AG09309 (cell line): ENCODE data around the gene TMEM9.

Source experiments
- DNase-seq: peaks from one replicate; pipeline ENCODE4 v3.0.0-alpha.2; 2010; ENCODE audit warnings: low read depth
- H3K4me3 ChIP-seq: 2 replicates; pipeline ENCODE4 v1.5.1; 2011; ENCODE audit warnings: mild to moderate bottlenecking, low read depth, low read length, moderate library complexity; ENCODE audit not compliant: control insufficient read depth
- TF ChIP-seq, protein P1 (sequence below): IDR thresholded peaks from 2 replicates; pipeline ENCODE4 v1.5.1; 2011; ENCODE audit warnings: mild to moderate bottlenecking, low read depth, low read length, inconsistent platforms; ENCODE audit not compliant: insufficient read depth, control insufficient read depth; ENCODE audit errors: missing control alignments

Gene TMEM9

DNA sequence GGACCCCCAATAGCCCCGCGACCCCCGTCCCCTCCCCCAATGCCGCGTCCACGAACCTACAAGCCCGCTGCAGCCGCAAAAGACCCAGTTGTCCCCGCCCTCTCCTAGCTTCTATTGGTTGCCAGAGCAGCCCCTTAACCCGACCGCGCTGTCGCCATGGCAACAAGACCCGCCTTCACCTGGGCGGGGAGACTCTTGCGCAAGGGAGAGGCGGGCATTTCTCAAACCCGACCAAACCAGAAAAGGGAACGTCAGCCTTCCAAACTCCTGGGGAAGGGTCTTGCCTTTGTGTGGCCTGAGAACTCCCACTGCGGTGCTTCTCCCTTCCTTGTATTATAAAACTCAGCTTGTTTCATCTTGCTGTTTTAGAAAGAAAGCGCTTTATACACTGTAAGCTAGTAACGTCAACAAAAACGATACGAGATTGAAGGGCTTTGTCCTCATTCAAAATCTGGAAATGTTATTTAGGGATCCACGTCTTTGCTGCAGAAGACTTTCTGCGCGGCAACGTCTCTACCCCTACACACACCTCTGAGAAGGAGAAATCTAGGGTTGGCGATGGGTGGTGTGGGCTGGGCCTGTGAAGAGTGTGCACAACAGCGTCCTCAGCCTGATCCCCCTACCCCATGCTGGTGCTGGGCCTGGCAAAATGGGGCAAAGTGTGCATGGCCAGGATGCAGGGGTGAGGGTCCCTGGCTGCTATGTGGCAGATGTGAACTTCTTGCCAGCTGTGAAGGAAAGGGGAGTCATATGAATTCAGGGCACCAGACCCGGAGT, at the start of gene TMEM9:
TSS of gene TMEM9 (minus strand) at position 86 of the 777 bp plus-strand sequence. CDS start 551 bp downstream, outside the sequence.
- peak within 1 kb of the TSS; percentile 87 for H3K4me3 ChIP-seq
- DNase-seq, result peak; percentile 67
- TF ChIP-seq, protein P1, sequence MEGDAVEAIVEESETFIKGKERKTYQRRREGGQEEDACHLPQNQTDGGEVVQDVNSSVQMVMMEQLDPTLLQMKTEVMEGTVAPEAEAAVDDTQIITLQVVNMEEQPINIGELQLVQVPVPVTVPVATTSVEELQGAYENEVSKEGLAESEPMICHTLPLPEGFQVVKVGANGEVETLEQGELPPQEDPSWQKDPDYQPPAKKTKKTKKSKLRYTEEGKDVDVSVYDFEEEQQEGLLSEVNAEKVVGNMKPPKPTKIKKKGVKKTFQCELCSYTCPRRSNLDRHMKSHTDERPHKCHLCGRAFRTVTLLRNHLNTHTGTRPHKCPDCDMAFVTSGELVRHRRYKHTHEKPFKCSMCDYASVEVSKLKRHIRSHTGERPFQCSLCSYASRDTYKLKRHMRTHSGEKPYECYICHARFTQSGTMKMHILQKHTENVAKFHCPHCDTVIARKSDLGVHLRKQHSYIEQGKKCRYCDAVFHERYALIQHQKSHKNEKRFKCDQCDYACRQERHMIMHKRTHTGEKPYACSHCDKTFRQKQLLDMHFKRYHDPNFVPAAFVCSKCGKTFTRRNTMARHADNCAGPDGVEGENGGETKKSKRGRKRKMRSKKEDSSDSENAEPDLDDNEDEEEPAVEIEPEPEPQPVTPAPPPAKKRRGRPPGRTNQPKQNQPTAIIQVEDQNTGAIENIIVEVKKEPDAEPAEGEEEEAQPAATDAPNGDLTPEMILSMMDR, result no peak

DNA sequence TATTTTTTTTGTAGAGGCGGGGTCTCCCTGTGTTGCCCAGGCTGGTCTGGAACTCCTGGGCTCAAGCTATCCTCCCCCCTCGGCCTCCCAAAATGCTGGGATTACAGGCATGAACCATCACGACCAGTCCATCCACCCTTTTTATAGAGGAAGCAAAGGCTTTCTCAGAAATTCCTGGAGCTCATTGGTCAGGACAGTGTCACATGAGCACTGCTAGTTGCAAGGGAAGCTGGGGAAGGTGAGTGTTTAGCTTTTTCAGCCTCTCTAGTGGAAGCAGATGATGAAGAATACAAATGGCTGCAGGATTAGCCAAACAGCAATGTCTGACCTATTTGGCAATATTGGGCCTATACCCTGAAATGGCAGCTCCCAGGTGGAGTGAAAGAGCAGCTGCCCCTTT, 44.3 kb upstream of the TMEM9 start:
- no peak for DNase-seq
- TF ChIP-seq, protein P1, result no peak
- no peak overlapping the region for H3K4me3 ChIP-seq

DNA sequence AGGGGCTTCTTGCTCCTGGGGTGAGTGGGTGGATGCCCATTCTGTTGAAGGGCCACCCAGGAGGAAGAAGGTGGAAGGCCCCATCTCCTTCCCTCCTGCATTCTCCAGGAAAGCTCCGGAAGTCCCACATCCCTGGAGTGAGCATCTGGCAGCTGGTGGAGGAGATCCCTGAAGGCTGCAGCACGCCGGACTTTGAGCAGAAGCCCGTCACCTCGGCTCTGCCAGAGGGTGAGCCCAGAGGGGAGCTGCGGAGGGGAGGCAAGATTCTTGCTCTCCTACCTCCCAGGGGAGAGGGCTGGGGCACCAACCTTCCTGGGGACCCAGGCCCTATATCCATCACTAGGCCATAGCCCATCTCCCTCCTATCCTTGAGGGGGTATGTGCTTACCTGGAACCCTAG, 39.8 kb upstream of the TMEM9 start:
- H3K4me3 ChIP-seq, result no peak overlapping the region
- TF ChIP-seq, protein P1, result no peak
- DNase-seq, result no peak

DNA sequence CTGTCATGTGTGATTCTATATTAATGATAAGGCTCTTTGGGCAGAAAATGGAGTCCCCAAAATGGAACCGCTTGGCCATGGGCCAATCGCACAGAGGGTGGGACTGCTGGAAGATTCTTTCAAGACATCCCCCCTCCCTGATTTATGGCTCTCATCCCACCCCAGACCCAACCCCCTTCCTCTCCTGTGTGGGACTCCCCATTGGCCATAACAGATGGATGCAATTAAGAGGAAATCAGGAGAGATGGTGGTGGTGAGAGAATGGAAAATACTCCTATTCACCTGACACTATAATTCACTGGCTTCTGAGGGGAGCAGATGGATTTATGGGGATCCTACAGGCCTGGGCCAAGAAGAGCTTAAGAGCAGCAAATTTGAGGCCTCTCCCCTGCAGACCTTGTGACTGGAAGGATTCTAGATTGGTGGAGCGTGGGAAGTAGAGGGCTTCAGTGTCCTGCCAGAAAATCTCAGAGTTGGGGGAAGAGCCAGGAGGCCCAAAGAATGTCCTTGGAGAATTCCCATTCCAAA, 38.1 kb upstream of the TMEM9 start:
- no peak for DNase-seq
- H3K4me3 ChIP-seq, result no peak overlapping the region
- TF ChIP-seq, protein P1, result no peak

DNA sequence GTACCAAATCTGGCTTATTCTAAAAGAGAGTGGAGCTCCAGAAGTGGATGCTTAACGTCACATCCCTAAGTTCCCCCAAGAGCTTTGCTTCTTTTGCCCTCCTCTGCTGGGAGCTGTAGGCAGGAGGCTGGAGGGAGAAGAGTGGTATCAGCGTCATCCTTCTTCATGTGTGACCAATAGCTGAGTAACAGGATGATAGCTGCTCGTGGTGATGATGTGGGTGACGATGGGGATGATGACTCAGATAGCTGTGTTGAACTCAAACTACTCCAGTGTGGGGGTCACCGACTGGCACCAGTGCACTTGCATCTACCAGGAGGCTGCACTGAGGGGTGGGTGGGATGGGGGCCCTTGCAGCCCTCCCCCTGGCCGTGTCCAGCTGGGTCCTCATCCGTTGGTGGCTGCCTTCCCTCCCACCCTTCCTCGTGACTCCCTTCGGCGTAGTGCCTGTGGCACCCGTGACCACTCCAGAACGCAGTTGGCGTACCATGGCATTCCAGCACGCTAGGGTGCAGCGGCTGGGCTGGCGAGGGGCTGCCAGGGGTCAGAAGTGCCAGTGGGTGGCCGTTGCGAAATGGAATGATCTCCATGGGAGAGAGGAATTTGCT, 37.5 kb upstream of the TMEM9 start:
- TF ChIP-seq, protein P1, result no peak
- H3K4me3 ChIP-seq, result no peak overlapping the region
- DNase-seq, result peak; percentile 60

DNA sequence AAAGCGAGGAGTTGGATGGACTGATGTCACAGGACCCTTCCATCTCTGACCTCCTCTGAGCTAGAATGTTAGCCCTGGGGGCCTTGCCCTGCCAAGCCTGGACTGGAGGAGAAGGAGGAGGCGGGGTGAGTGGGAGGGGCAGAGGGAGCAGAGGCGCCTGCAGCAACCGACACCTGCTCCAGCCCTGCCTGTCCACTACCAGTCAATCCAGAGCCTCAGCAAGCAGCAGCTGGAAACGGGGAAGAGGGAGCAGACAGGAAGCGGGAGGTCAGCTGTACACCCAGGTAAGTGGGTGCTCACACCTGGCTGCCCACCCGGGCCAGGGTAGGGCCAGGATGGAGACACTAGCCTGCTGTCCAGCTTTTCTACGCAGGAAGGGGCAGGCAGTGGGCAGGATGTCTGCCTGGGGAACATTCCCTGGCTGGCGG, 36.4 kb upstream of the TMEM9 start, which contains the start of gene IGFN1:
TSS of gene IGFN1 (plus strand) at position 201 of the 428 bp plus-strand sequence. CDS start 2,470 bp downstream, outside the sequence.
- H3K4me3 ChIP-seq, result no peak within 1 kb of the TSS
- TF ChIP-seq, protein P1, result no peak
- no peak for DNase-seq
